GM21367 (cell line): ENCODE measurements around the gene C11orf16.
"Not testable (repeated sequence)": the region's sequence is repeated elsewhere in the genome, so short reads cannot be mapped to it uniquely, and the experiment has no call there.

ENCODE experiments used
- ATAC-seq: cut with Tn5 transposase; IDR thresholded peaks from one replicate; pipeline ENCODE4 v1.9.1; 2021; ENCODE audit not compliant: unreplicated experiment

Gene C11orf16

GRCh38 chr11:8899119-8899753 is 33.5 kb downstream of the C11orf16 start:
- ATAC-seq, result no peak

GRCh38 chr11:8891185-8891584 is 41.6 kb downstream of the C11orf16 start:
- not testable (repeated sequence) for ATAC-seq

GRCh38 chr11:8886322-8886721 is 46.4 kb downstream of the C11orf16 start:
- no peak for ATAC-seq

GRCh38 chr11:8881585-8881984 is 51.2 kb downstream of the C11orf16 start:
- ATAC-seq, result not testable (repeated sequence)

- no peak for ATAC-seq
Observed at GRCh38 chr11:8878771-8879170, 54.0 kb downstream of the C11orf16 start.

- no peak for ATAC-seq
Observed at GRCh38 chr11:8873741-8874405, 58.9 kb downstream of the C11orf16 start.

- no peak for ATAC-seq
Observed at GRCh38 chr11:8871962-8872361, 60.8 kb downstream of the C11orf16 start.

GRCh38 chr11:8871171-8871775 is 61.5 kb downstream of the C11orf16 start:
- ATAC-seq, result no peak

GRCh38 chr11:8870411-8871170 is 62.2 kb downstream of the C11orf16 start:
- no peak for ATAC-seq
